T-helper 2 cell treated with Interferon-gamma antibody and Interleukin-4, amounts not matched to agents 100 ng/mL and 5 ng/mL, for 36 hours (primary cell): ENCODE measurements around the gene PTGES3. TPM values are rescaled to one million over a fixed set of nuclear protein-coding genes. Genes with fewer than 3 reads are reported as not detected.
"Not testable (repeated sequence)": the region's sequence is repeated elsewhere in the genome, so short reads cannot be mapped to it uniquely, and the experiment has no call there.

Source experiments
- intact Hi-C: fragments of 100-400 bp; cut with micrococcal nuclease; formaldehyde crosslinking; loops from one replicate; pipeline ENCODE4 v1.15.1; 2023
- total RNA-seq: library from RNA; stranded (reverse); gene quantifications from 2 replicates; pipeline ENCODE4 v1.2.3, GENCODE V29; 2022

The PTGES3 gene
- total RNA-seq, 1 donor from 2014 or later: 260 TPM

GRCh38 chr12:56657416-56658379 lies 30.4 kb downstream of the PTGES3 start:
- intact Hi-C loops: no loop called here

- intact Hi-C loops: not testable (repeated sequence)
Measured at GRCh38 chr12:56653781-56654180, 34.3 kb downstream of the PTGES3 start.

- intact Hi-C loops: not testable (repeated sequence)
Measured at GRCh38 chr12:56648023-56648422, 40.1 kb downstream of the PTGES3 start.

GRCh38 chr12:56645717-56646446 lies 42.2 kb downstream of the PTGES3 start, which contains the start of gene ATP5F1B:
TSS of gene ATP5F1B (minus strand) at chr12:56645984. CDS start at chr12:56645963, 21 bp downstream.
- intact Hi-C loops: loop anchor here (1.0 to 2.0 kb wide), 5 partner anchors 10 to 105 kb away; partner anchors contain the start of genes NACA and PTGES3

GRCh38 chr12:56645201-56645716 lies 42.8 kb downstream of the PTGES3 start:
- intact Hi-C loops: no loop called here

GRCh38 chr12:56644654-56645053 lies 43.4 kb downstream of the PTGES3 start:
- intact Hi-C loops: no loop called here

- intact Hi-C loops: no loop called here
Measured at GRCh38 chr12:56641219-56641618, 46.9 kb downstream of the PTGES3 start.

GRCh38 chr12:56637621-56638020 lies 50.5 kb downstream of the PTGES3 start:
- intact Hi-C loops: loop anchor here (2.0 to 10.0 kb wide), 9 partner anchors 51 to 1117 kb away; partner anchors contain the start of genes CDK4, ESYT1, IL23A and MARCHF9

GRCh38 chr12:56636675-56637540 lies 51.2 kb downstream of the PTGES3 start:
- intact Hi-C loops: loop anchor here (1.0 to 10.0 kb wide), 11 partner anchors 9 to 1118 kb away; partner anchors contain the start of genes CDK4, ESYT1, IL23A and MARCHF9

- intact Hi-C loops: loop anchor here (1.0 to 10.0 kb wide), 11 partner anchors 8 to 1119 kb away; partner anchors contain the start of genes CDK4, ESYT1, IL23A and MARCHF9
Measured at GRCh38 chr12:56635806-56636674, 52.0 kb downstream of the PTGES3 start.

GRCh38 chr12:56634837-56635791 lies 53.0 kb downstream of the PTGES3 start:
- intact Hi-C loops: loop anchor here (5.0 to 10.0 kb wide), 7 partner anchors 300 to 1120 kb away; partner anchors contain the start of genes CDK4, IL23A, MARCHF9 and NAB2

GRCh38 chr12:56634242-56634836 lies 53.7 kb downstream of the PTGES3 start:
- intact Hi-C loops: loop anchor here (5.0 to 10.0 kb wide), 5 partner anchors 300 to 1120 kb away; partner anchors contain the start of genes CDK4, IL23A, MARCHF9 and NAB2

- intact Hi-C loops: loop anchor here (5.0 to 10.0 kb wide), 5 partner anchors 299 to 1121 kb away; partner anchors contain the start of genes CDK4, IL23A, MARCHF9 and NAB2
Measured at GRCh38 chr12:56633468-56634241, 54.4 kb downstream of the PTGES3 start.

GRCh38 chr12:56632701-56633467 lies 55.2 kb downstream of the PTGES3 start:
- intact Hi-C loops: loop anchor here (5.0 to 10.0 kb wide), 5 partner anchors 298 to 1122 kb away; partner anchors contain the start of genes CDK4, IL23A, MARCHF9 and NAB2
